Neural cell (in vitro differentiated cells): Measurements from ENCODE around the gene HDHD3. TPM values are rescaled to one million over a fixed set of nuclear protein-coding genes. Genes with fewer than 3 reads are reported as not detected.
"Not testable (repeated sequence)": the region's sequence is repeated elsewhere in the genome, so short reads cannot be mapped to it uniquely, and the experiment has no call there.

Experiments used
- H2AFZ ChIP-seq: fragments of 200-600, 300-800 bp; sonication (generic), shearing (Covaris generic); 2 replicates; pipeline ENCODE4 v1.6.0; 2014; ENCODE audit warnings: low read depth, mild to moderate bottlenecking, antibody characterized with exemption, low read length, moderate library complexity
- H3F3A ChIP-seq: fragments of 200-600 bp; shearing (Covaris generic); 2 replicates; pipeline ENCODE4 v1.6.1; 2016; ENCODE audit warnings: mild to moderate bottlenecking, moderate library complexity, mixed read lengths, antibody characterized with exemption, low read length; ENCODE audit not compliant: insufficient read depth, poor library complexity, severe bottlenecking
- H3K27ac ChIP-seq: fragments of 200-600, 300-800 bp; sonication (generic), shearing (Covaris generic); 2 replicates; pipeline ENCODE4 v1.5.1; 2014; ENCODE audit warnings: mild to moderate bottlenecking, low read length, moderate library complexity
- H3K27me3 ChIP-seq: fragments of 300-800, 200-600 bp; sonication (generic), shearing (Covaris generic); 2 replicates; pipeline ENCODE4 v1.6.0; 2014; ENCODE audit warnings: mild to moderate bottlenecking, low read depth, low read length, moderate library complexity; ENCODE audit not compliant: insufficient read depth
- H3K36me3 ChIP-seq: fragments of 300-800, 200-600 bp; sonication (generic), shearing (Covaris generic); 2 replicates; pipeline ENCODE4 v1.5.1; 2014; ENCODE audit warnings: mild to moderate bottlenecking, antibody characterized with exemption, low read length, moderate library complexity; ENCODE audit not compliant: insufficient read depth
- H3K4me2 ChIP-seq: fragments of 300-800, 200-600 bp; sonication (generic), shearing (Covaris generic); 2 replicates; pipeline ENCODE4 v1.6.0; 2014; ENCODE audit warnings: mild to moderate bottlenecking, low read length
- H3K4me3 ChIP-seq: fragments of 300-800, 200-600 bp; sonication (generic), shearing (Covaris generic); 2 replicates; pipeline ENCODE4 v1.5.1; 2014; ENCODE audit warnings: mild to moderate bottlenecking, low read length, moderate library complexity
- H3K79me2 ChIP-seq: fragments of 200-600 bp; shearing (Covaris generic); replicated peaks from 2 replicates; pipeline ENCODE4 v1.6.0; 2014; ENCODE audit warnings: mild to moderate bottlenecking, low read length, moderate library complexity; ENCODE audit not compliant: insufficient read depth
- H3K9ac ChIP-seq: fragments of 300-800, 200-600 bp; sonication (generic), shearing (Covaris generic); 2 replicates; pipeline ENCODE4 v1.6.1; 2016; ENCODE audit warnings: mild to moderate bottlenecking, low read length, mixed read lengths
- H3K9me2 ChIP-seq: fragments of 200-600 bp; shearing (Covaris generic); 2 replicates; pipeline ENCODE4 v1.6.1; 2016; ENCODE audit warnings: mild to moderate bottlenecking, low read length, mixed read lengths; ENCODE audit not compliant: insufficient read depth
- H3K9me3 ChIP-seq: fragments of 200-600, 300-800 bp; sonication (generic), shearing (Covaris generic); 2 replicates; pipeline ENCODE4 v1.6.1; 2016; ENCODE audit warnings: mild to moderate bottlenecking, mixed run types, low read length, moderate library complexity, mixed read lengths
- H4K20me1 ChIP-seq: fragments of 200-600 bp; shearing (Covaris generic); 2 replicates; pipeline ENCODE4 v1.6.1; 2016; ENCODE audit warnings: mild to moderate bottlenecking, mixed run types; ENCODE audit not compliant: insufficient read depth
- CTCF ChIP-seq: fragments of 450-650 bp; IDR thresholded peaks from 2 replicates; pipeline ENCODE4 v1.5.1; 2014; ENCODE audit warnings: antibody characterized with exemption, mild to moderate bottlenecking, moderate library complexity; ENCODE audit not compliant: poor library complexity, severe bottlenecking
- EP300 ChIP-seq: fragments of 450-650 bp; conservative IDR thresholded peaks from 2 replicates; pipeline ENCODE4 v1.6.1; 2014; ENCODE audit warnings: antibody characterized with exemption, mild to moderate bottlenecking, moderate library complexity; ENCODE audit not compliant: poor library complexity, severe bottlenecking
- EZH2 ChIP-seq: fragments of 200-600, 300-800 bp; shearing (Covaris generic), sonication (generic); IDR thresholded peaks from 2 replicates; pipeline ENCODE4 v1.6.1; 2014; ENCODE audit warnings: antibody characterized with exemption, low read length, borderline replicate concordance, mild to moderate bottlenecking; ENCODE audit not compliant: insufficient read depth, poor library complexity, severe bottlenecking
- MXI1 ChIP-seq: fragments of 450-650 bp; conservative IDR thresholded peaks from 2 replicates; pipeline ENCODE4 v1.6.1; 2014; ENCODE audit warnings: antibody characterized with exemption, mild to moderate bottlenecking; ENCODE audit not compliant: poor library complexity, severe bottlenecking
- POLR2AphosphoS5 ChIP-seq: IDR thresholded peaks from 2 replicates; pipeline ENCODE4 v1.6.1; 2012
- RAD21 ChIP-seq: fragments of 450-650 bp; conservative IDR thresholded peaks from 2 replicates; pipeline ENCODE4 v1.6.1; 2014; ENCODE audit warnings: antibody characterized with exemption, mild to moderate bottlenecking, moderate library complexity
- REST ChIP-seq: IDR thresholded peaks from 2 replicates; pipeline ENCODE4 v1.6.1; 2012; ENCODE audit warnings: borderline replicate concordance
- SMC3 ChIP-seq: fragments of 450-650 bp; conservative IDR thresholded peaks from 2 replicates; pipeline ENCODE4 v1.6.1; 2014; ENCODE audit warnings: antibody characterized with exemption, mild to moderate bottlenecking, moderate library complexity; ENCODE audit not compliant: poor library complexity
- TAF1 ChIP-seq: IDR thresholded peaks from 2 replicates; pipeline ENCODE4 v1.6.1; 2012; ENCODE audit warnings: low read depth
- polyA plus RNA-seq: library from polyadenylated mRNA; depleted of rRNA; stranded (reverse); fragments of >200 nt; gene quantifications from 2 replicates; pipeline ENCODE4 v1.2.3, GENCODE V29; 2014

HDHD3 gene
- polyA plus RNA-seq, 1 donor from 2014 or later, result 31.2 TPM

- no peak overlapping the region for H3K4me2 ChIP-seq
- no peak overlapping the region for H2AFZ ChIP-seq
- no peak overlapping the region for H3K4me3 ChIP-seq
- no peaks in the 10 kb centered on the region for H3K79me2 ChIP-seq
- TF ChIP-seq RAD21 (no peak), TAF1 (no peak), REST (no peak), EZH2 (no peak), POLR2AphosphoS5 (no peak)
- H3K27ac ChIP-seq, result no peak overlapping the region
- no peaks in the 10 kb centered on the region for H3K27me3 ChIP-seq
- H3K9me2 ChIP-seq, result no peaks in the 10 kb centered on the region
- no peaks in the 10 kb centered on the region for H3F3A ChIP-seq
- no peaks in the 10 kb centered on the region for H3K36me3 ChIP-seq
- H4K20me1 ChIP-seq, result no peaks in the 10 kb centered on the region
- H3K9ac ChIP-seq, result no peak overlapping the region
- no peaks in the 10 kb centered on the region for H3K9me3 ChIP-seq
Measured at GRCh38 chr9:113386571-113387393, 10.0 kb upstream of the HDHD3 start.

- no peaks in the 10 kb centered on the region for H3K27me3 ChIP-seq
- no peaks in the 10 kb centered on the region for H3K9me2 ChIP-seq
- H3K4me2 ChIP-seq, result no peak overlapping the region
- H3K4me3 ChIP-seq, result no peak overlapping the region
- H3K9me3 ChIP-seq, result no peaks in the 10 kb centered on the region
- no peak overlapping the region for H3K9ac ChIP-seq
- TF ChIP-seq RAD21 (no peak), EP300 (no peak), SMC3 (no peak), POLR2AphosphoS5 (no peak), TAF1 (no peak), REST (no peak), EZH2 (no peak), CTCF (no peak), MXI1 (no peak)
- H3F3A ChIP-seq, result no peaks in the 10 kb centered on the region
- no peaks in the 10 kb centered on the region for H3K36me3 ChIP-seq
- H3K27ac ChIP-seq, result no peak overlapping the region
- H3K79me2 ChIP-seq, result no peaks in the 10 kb centered on the region
- H2AFZ ChIP-seq, result no peak overlapping the region
- H4K20me1 ChIP-seq, result no peaks in the 10 kb centered on the region
Measured at GRCh38 chr9:113381909-113382411, 5.2 kb upstream of the HDHD3 start.

GRCh38 chr9:113381441-113381840 is 4.7 kb upstream of the HDHD3 start:
- H3K9me2 ChIP-seq, H2AFZ ChIP-seq, H3K27ac ChIP-seq, H3K4me2 ChIP-seq, H3K9me3 ChIP-seq, H3K27me3 ChIP-seq, H3K4me3 ChIP-seq, H4K20me1 ChIP-seq, H3F3A ChIP-seq, H3K36me3 ChIP-seq, H3K9ac ChIP-seq, H3K79me2 ChIP-seq: not testable (repeated sequence)
